ENCODE results near the gene GRK5.
A peak's percentile ranks its signal among the peaks of the same experiment; 100 is the strongest.
"Not testable (repeated sequence)": the region's sequence is repeated elsewhere in the genome, so short reads cannot be mapped to it uniquely, and the experiment has no call there.

The GRK5 gene

DNA sequence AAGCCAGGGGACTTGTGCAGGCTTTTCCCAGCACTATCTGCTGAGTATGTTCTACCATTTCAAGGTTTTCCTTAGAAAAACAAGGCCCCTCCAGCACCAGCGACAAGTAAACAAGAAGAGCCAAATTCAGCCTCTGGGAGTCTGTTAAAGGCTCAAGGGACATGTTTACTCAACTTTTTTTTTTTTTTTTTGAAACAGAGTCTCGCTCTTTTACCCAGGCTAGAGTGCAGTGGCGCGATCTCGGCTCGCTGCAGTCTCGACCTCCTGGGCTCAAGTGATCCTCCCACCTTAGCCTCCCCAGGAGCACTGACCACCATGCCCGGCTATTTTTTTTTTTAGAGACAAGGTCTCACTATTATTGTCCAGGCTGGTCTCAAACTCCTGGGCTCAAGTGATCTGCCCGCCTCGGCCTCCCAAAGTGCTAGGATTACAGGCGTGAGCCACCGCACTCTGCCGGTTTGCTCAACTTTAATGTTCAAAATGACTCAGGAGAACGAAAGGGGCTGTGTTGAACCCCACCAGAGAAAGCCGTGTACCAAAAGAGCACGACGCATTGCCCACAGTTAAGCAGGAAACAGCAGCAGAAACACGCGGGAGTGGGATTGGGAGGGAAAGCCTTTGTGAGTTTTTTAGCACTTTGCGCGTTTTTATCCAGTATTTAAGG is 29.5 kb upstream of the GRK5 start:
- no peak for TF ChIP-seq NFRKB (IDR thresholded peaks at IDR 0.05)
- no peak for TF ChIP-seq CTBP1 (IDR thresholded peaks at IDR 0.05; ENCODE audit: borderline replicate concordance)
- no peak for TF ChIP-seq FOXM1 (IDR thresholded peaks at IDR 0.05; ENCODE audit: borderline replicate concordance)
- TF ChIP-seq BHLHE40 (IDR thresholded peaks at IDR 0.05; ENCODE audit: borderline replicate concordance): no peak
- no peak for TF ChIP-seq SUZ12 (IDR thresholded peaks at IDR 0.05)
- TF ChIP-seq PKNOX1 (IDR thresholded peaks at IDR 0.05): no peak
- TF ChIP-seq FOXA1 (IDR thresholded peaks at IDR 0.05): no peak
- no peak for TF ChIP-seq HDGF (IDR thresholded peaks at IDR 0.05; ENCODE audit: borderline replicate concordance)
- TF ChIP-seq ZNF384 (IDR thresholded peaks at IDR 0.05): peak; percentile 50; the same call in 1 of the 2 replicates
- TF ChIP-seq L3MBTL2 (conservative IDR thresholded peaks at IDR 0.05): peak; percentile 73
- TF ChIP-seq ARNT (IDR thresholded peaks at IDR 0.05): no peak
- POLR2A ChIA-PET: no interaction called here
- CTCF ChIA-PET: no interaction called here
- DNase-seq (ENCODE audit: extremely low spot score): no peak

DNA sequence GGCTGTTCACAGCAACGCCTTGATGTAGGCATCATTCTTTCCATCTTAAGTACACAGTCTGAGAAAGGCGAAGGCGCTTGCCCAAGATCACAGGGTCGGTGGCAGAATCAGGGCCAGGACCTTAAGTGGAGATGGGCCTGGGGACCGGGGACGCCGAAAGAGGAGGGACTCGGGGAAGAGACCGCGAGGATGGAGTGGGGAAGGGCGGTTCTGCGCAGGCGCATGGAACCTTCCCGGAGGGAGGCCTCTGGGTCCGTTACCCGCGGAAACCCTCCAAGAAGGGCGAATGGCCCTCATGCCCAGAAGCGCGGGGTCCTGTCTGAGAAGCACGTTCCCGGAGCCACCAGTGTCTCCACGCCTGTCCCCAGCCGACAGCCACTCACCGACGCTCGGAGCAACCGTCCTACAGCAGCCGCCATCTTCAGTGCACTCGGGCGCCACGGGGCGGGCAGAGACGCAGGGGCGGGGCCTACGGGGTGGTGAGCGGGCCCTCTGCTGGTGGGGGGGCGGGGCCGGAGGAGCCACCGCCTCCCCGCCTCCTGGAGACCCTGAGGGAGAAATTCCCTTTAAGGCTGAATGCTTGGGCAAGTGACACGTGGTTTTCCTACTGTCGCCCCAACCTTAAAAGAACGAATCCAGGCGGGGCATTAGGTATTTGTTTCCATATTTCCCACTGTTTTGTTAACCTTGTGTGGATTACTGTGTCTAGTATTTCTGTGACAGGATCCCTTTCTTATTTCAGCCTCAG is 28.8 kb upstream of the GRK5 start, which contains the start of gene PRDX3:
PRDX3 (minus strand) TSS at position 441 of the 748 bp plus-strand sequence; CDS start at position 419, 22 bp downstream.
- ChIA-PET POLR2A (interaction anchor here (0.7 to 1.0 kb wide), 3 partner anchors 11 to 24 kb away, joined by 3 to 4 read pairs (median 3); no protein-coding TSS in a partner anchor), CTCF (no interaction called here)
- peak; percentile 98 for DNase-seq (ENCODE audit: extremely low spot score)
- TF ChIP-seq HDGF (IDR thresholded peaks at IDR 0.05; ENCODE audit: borderline replicate concordance) (peak; percentile 44; the same call in 1 of the 2 replicates), SUZ12 (IDR thresholded peaks at IDR 0.05) (no peak), ZNF384 (IDR thresholded peaks at IDR 0.05) (no peak), FOXA1 (IDR thresholded peaks at IDR 0.05) (no peak), CTBP1 (IDR thresholded peaks at IDR 0.05; ENCODE audit: borderline replicate concordance) (no peak; the same call in 1 of the 2 replicates), PKNOX1 (IDR thresholded peaks at IDR 0.05) (no peak), SP1 (IDR thresholded peaks at IDR 0.05) (no peak), FOXK2 (IDR thresholded peaks at IDR 0.05) (no peak), ARNT (IDR thresholded peaks at IDR 0.05) (no peak), L3MBTL2 (conservative IDR thresholded peaks at IDR 0.05) (peak; percentile 51)

DNA sequence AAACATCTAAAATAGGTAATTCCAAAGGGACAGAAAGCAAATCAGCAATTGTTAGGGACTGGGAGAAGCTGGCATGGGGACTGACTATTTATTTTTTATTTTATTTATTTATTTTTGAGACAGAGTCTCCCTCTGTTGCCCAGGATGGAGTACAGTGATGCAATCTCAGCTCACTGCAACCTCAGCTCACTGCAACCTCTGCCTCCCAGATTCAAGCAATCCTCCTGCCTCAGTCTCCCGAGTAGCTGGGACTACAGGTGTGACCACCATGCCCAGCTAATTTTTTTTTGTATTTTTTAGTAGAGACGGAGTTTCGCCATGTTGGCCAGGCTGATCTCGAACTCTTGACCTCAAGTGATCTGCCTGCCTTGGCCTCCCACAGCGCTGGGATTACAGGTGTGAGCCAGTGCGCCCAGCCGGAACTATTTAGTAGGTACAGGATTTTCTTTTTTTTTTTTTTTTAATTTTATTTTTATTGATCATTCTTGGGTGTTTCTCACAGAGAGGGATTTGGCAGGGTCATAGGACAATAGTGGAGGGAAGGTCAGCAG is 26.4 kb upstream of the GRK5 start:
- ChIA-PET CTCF (interaction anchor here (0.6 to 0.7 kb wide), 3 partner anchors 249 to 683 kb away, joined by 3 to 4 read pairs (median 3); no protein-coding TSS in a partner anchor), POLR2A (interaction anchor here (1.1 kb wide), 1 partner anchor 362 kb away, joined by 3 read pairs; the partner anchor contains the start of gene RGS10)
- not testable (repeated sequence) for DNase-seq (ENCODE audit: extremely low spot score)

DNA sequence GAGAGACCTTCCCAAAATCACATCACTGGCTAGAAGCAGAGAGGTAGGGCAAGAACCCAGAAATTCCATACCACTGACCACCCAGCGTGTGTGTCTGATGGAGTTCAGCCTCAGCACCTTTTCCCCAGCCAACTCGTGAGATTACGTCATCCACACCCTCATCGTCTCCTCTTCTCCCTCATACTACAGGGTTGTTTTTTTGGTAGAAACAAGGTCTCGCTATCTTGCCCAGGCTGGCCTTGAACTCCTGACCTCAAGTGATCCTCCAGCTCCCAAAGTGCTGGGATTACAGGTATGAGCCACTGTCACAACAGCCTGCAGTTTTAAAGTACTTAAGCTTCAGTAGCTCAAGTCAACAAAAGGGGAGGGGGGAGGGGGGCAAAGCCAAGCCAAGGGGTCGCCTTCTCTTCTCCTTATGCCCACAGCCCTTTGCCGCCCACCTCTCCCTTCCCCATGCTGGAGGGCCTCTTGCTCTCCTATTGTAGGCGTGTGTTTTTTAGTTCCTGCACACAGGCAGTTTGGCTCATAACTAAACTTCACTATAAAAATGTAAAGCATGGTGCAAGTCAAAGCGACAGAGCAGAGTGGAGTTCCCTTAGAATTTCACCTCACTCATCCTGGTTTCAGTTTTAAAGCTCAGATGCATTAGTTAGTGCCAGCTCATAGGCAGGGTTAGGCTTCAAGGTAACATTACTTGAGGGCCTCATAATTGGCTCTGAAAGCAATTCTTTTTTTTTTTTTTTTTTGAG is 23.5 kb upstream of the GRK5 start:
- no peak for DNase-seq (ENCODE audit: extremely low spot score)
- CTCF ChIA-PET: interaction anchor here (0.6 to 1.1 kb wide), 2 partner anchors 15 to 101 kb away, joined by 4 to 6 read pairs; no protein-coding TSS in a partner anchor
- POLR2A ChIA-PET: interaction anchor here (0.6 kb wide), 1 partner anchor 258 kb away, joined by 5 read pairs; no protein-coding TSS in a partner anchor
- no peak for TF ChIP-seq SUZ12 (IDR thresholded peaks at IDR 0.05)
- no peak for TF ChIP-seq L3MBTL2 (conservative IDR thresholded peaks at IDR 0.05)
- no peak for TF ChIP-seq PKNOX1 (IDR thresholded peaks at IDR 0.05)
- no peak for TF ChIP-seq HDGF (IDR thresholded peaks at IDR 0.05; ENCODE audit: borderline replicate concordance)
- no peak for TF ChIP-seq TARDBP (IDR thresholded peaks at IDR 0.05)
- TF ChIP-seq FOXA1 (IDR thresholded peaks at IDR 0.05): no peak
- TF ChIP-seq LEF1 (IDR thresholded peaks at IDR 0.05; ENCODE audit: borderline replicate concordance): no peak
- TF ChIP-seq NFRKB (IDR thresholded peaks at IDR 0.05): no peak
- TF ChIP-seq CTBP1 (IDR thresholded peaks at IDR 0.05; ENCODE audit: borderline replicate concordance): no peak
- no peak for TF ChIP-seq SP1 (IDR thresholded peaks at IDR 0.05)
- no peak for TF ChIP-seq ARNT (IDR thresholded peaks at IDR 0.05)
- no peak for TF ChIP-seq BHLHE40 (IDR thresholded peaks at IDR 0.05; ENCODE audit: borderline replicate concordance)
- no peak for TF ChIP-seq FOXK2 (IDR thresholded peaks at IDR 0.05)
- no peak for TF ChIP-seq ZNF384 (IDR thresholded peaks at IDR 0.05)
- TF ChIP-seq FOXM1 (IDR thresholded peaks at IDR 0.05; ENCODE audit: borderline replicate concordance): no peak
- no peak for TF ChIP-seq ELF4 (IDR thresholded peaks at IDR 0.05)

- CTCF ChIA-PET: interaction anchor here (0.6 to 2.9 kb wide), 2 partner anchors 9 to 229 kb away, joined by 3 to 20 read pairs; no protein-coding TSS in a partner anchor
- no peak for TF ChIP-seq ARNT (IDR thresholded peaks at IDR 0.05)
- TF ChIP-seq FOXK2 (IDR thresholded peaks at IDR 0.05): no peak
- no peak for TF ChIP-seq LEF1 (IDR thresholded peaks at IDR 0.05; ENCODE audit: borderline replicate concordance)
- no peak for TF ChIP-seq SP1 (IDR thresholded peaks at IDR 0.05)
- no peak for TF ChIP-seq FOXA1 (IDR thresholded peaks at IDR 0.05)
- no peak for DNase-seq (ENCODE audit: extremely low spot score)
- POLR2A ChIA-PET: interaction anchor here (0.9 kb wide), 1 partner anchor 11 kb away, joined by 4 read pairs; no protein-coding TSS in a partner anchor
These were observed 17.5 kb upstream of the GRK5 start for GRCh38 chr10:119189811-119190282.

Measured in HEK293T (cell line).